ENCODE data around the gene FGF19. TPM values are rescaled to one million over a fixed set of nuclear protein-coding genes. Genes with fewer than 3 reads are reported as not detected.

The FGF19 gene
- total and polyA plus RNA-seq, 8 donors, result not detected

- DNase-seq, result no peak
- intact Hi-C loops (cut with DNase I; ENCODE audit: low total_unique reads), result no loop called here
- 81 to 91% (median 87%) methylated on average over 19 of the region's 19 CpGs for WGBS, 5 donors
- peaks cover 5 to 81% (median 29%) of the 10 kb centered on the region in 3 donors for H3K27me3 ChIP-seq
- peaks cover 0 to 5% (median 0%) of the 10 kb centered on the region in 4 donors for H3K4me1 ChIP-seq
- no peaks in the 10 kb centered on the region for H3K9me3 ChIP-seq
- H3K4me3 ChIP-seq, result no peak overlapping the region
- TF ChIP-seq EP300 (IDR thresholded peaks at IDR 0.05) (no peak), POLR2A (IDR thresholded peaks at IDR 0.05) (no peak), POLR2AphosphoS5 (IDR thresholded peaks at IDR 0.05) (no peak), CTCF (IDR thresholded peaks at IDR 0.05) (no peak)
- no peaks in the 10 kb centered on the region for H3K36me3 ChIP-seq
- H3K27ac ChIP-seq, result no peak overlapping the region
These were observed 11.6 kb upstream of the FGF19 start for GRCh38 chr11:69715446-69715845.

- H3K9me3 ChIP-seq, result no peaks in the 10 kb centered on the region
- H3K27me3 ChIP-seq, result peaks cover 0 to 76% (median 14%) of the 10 kb centered on the region in 3 donors
- intact Hi-C loops (cut with DNase I; ENCODE audit: low total_unique reads), result no loop called here
- H3K4me1 ChIP-seq, result no peaks in the 10 kb centered on the region
- H3K36me3 ChIP-seq, result no peaks in the 10 kb centered on the region
- H3K4me3 ChIP-seq, result no peak overlapping the region
- no peak overlapping the region for H3K27ac ChIP-seq
- peak in 1 of 2 donors; percentile 27 for DNase-seq
- WGBS, 5 donors, result 61 to 69% (median 65%) methylated on average over 23 to 28 of the region's 28 CpGs
- TF ChIP-seq CTCF (IDR thresholded peaks at IDR 0.05) (no peak), POLR2A (IDR thresholded peaks at IDR 0.05) (no peak), POLR2AphosphoS5 (IDR thresholded peaks at IDR 0.05) (no peak), EP300 (IDR thresholded peaks at IDR 0.05) (no peak)
These were observed 8.3 kb upstream of the FGF19 start for GRCh38 chr11:69711822-69712801.

GRCh38 chr11:69708736-69709401, 5.0 kb upstream of the FGF19 start:
- no peak for TF ChIP-seq POLR2AphosphoS5 (IDR thresholded peaks at IDR 0.05)
- TF ChIP-seq POLR2A (IDR thresholded peaks at IDR 0.05), result no peak
- no peak for TF ChIP-seq CTCF (IDR thresholded peaks at IDR 0.05)
- TF ChIP-seq EP300 (IDR thresholded peaks at IDR 0.05), result no peak

GRCh38 chr11:69707176-69707575, 3.4 kb upstream of the FGF19 start:
- WGBS, 5 donors, result 27 to 38% (median 28%) methylated on average over 7 of the region's 7 CpGs
- no peak overlapping the region for H3K27ac ChIP-seq
- peak; percentile 34 to 44 for DNase-seq
- H3K4me3 ChIP-seq, result no peak overlapping the region
- TF ChIP-seq EP300 (IDR thresholded peaks at IDR 0.05), result no peak
- TF ChIP-seq CTCF (IDR thresholded peaks at IDR 0.05), result no peak
- no peak for TF ChIP-seq POLR2AphosphoS5 (IDR thresholded peaks at IDR 0.05)
- TF ChIP-seq POLR2A (IDR thresholded peaks at IDR 0.05), result no peak
- intact Hi-C loops (cut with DNase I; ENCODE audit: low total_unique reads), result no loop called here
- H3K9me3 ChIP-seq, result no peaks in the 10 kb centered on the region
- no peaks in the 10 kb centered on the region for H3K36me3 ChIP-seq
- peaks cover 11 to 32% (median 26%) of the 10 kb centered on the region in 4 donors for H3K4me1 ChIP-seq
- peaks cover 24 to 94% (median 56%) of the 10 kb centered on the region in 3 donors for H3K27me3 ChIP-seq

More at GRCh38 chr11:69708736-69709401, 5.0 kb upstream of the FGF19 start:
- intact Hi-C loops (cut with DNase I; ENCODE audit: low total_unique reads), result no loop called here
- Histone ChIP-seq H3K27ac (no peak overlapping the region), H3K9me3 (no peaks in the 10 kb centered on the region), H3K27me3 (peaks cover 9 to 89% (median 40%) of the 10 kb centered on the region in 3 donors), H3K4me3 (no peak overlapping the region), H3K36me3 (no peaks in the 10 kb centered on the region), H3K4me1 (peaks cover 7 to 16% (median 10%) of the 10 kb centered on the region in 4 donors)
- 61 to 71% (median 69%) methylated on average over 11 to 15 of the region's 15 CpGs for WGBS, 5 donors
- DNase-seq, result no peak
